Loucy (cell line): ENCODE measurements around the gene PALLD.

Experiments used
- CTCF ChIP-seq: fragments of 200-600 bp; sonication (generic); conservative IDR thresholded peaks from 2 replicates; pipeline ENCODE4 v1.5.1; 2014; ENCODE audit warnings: mild to moderate bottlenecking, antibody characterized with exemption, low read length
- EZH2phosphoT487 ChIP-seq: fragments of 200-600 bp; IDR thresholded peaks from 2 replicates; pipeline ENCODE4 v1.6.1; 2018; ENCODE audit warnings: antibody characterized with exemption, mild to moderate bottlenecking, moderate library complexity, borderline replicate concordance

GRCh38 chr4:168743131-168743530 lies 246.3 kb downstream of the PALLD start:
- TF ChIP-seq CTCF: no peak
- no peak for TF ChIP-seq EZH2phosphoT487
